Ammon's horn (tissue), 1 donor: ENCODE measurements around the gene KCTD17.
A peak's percentile ranks its signal among the peaks of the same experiment; 100 is the strongest.
"Not testable (repeated sequence)": the region's sequence is repeated elsewhere in the genome, so short reads cannot be mapped to it uniquely, and the experiment has no call there.

Experiments
- DNase-seq: peaks from one replicate; pipeline ENCODE4 v3.0.0-alpha.2; 2016; ENCODE audit warnings: low spot score

Gene KCTD17

DNA sequence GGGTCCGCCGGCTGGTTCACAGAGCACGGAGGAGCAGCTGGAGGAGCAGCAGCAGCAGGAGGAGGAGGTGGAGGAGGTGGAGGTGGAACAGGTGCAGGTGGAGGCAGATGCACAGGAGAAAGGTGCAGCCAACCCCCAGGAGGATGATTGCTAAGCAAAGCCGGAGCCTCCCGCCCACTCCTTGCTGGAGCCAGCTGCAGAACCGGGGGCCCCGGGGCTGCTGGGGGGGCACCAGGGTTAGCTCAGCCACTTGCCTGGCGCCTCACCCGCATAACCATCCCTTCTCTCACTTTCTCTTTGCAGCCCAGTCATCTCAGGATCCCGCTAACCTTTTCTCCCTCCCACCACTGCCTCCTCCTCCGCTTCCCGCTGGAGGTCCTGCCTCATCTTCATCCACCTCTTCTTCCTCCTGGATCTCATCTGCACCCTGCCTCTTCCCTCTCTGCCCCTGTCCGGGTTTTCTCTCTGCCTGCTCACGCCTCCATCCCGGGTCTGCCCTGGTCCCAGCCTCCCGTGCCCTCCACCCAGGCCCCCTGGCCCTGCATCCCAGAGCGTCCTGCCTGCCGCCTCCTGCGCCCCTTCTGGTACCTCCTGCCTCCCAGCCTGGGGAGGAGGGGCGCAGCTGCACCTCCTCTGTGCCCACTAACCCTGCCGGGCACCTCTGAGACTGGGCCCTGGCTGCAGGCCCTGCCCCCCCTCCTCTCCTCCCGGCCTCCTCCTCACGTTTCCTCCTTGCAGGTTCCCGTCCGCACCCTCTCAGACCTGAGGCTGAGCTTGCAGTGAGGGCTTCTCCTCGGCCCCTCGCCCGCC, 9.5 kb downstream of the KCTD17 start:
- no peak for DNase-seq

DNA sequence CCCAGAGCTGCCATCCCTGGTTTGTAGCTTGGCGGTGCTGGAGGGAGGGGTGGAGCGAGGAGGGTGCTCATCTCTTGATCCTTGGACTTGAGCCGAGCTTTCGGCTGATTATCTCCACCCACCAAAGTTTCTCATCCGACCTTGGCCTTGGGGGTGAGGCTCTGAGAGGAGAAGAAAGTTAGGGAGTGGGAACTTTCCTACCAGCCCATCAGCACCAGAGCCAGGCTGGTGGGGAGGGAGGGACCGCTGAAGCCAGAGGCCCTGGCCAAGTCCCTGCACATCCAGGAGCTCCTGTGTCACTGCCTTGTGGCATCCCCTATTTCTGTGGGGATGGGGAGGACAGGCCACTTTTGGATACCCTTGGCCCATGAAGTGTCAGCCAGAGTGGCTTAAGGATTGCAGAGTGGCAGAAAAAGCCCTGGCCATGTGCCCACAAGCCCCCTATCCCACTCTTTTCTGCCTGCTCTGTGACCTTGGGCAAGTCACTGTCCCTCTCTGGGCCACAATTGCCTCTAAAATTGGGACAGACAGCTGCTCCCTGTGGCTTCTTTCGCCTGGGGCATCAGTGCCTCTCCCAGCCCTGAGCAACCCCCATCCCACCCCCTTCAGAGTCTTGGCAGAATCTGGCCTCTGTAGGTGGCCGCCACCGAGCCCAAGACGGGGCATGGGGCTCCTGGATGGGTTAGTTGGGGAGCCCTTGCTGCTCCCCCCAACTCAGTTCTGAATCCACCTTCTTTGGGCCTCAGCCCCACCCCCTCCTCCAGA, 10.3 kb downstream of the KCTD17 start:
- no peak for DNase-seq

DNA sequence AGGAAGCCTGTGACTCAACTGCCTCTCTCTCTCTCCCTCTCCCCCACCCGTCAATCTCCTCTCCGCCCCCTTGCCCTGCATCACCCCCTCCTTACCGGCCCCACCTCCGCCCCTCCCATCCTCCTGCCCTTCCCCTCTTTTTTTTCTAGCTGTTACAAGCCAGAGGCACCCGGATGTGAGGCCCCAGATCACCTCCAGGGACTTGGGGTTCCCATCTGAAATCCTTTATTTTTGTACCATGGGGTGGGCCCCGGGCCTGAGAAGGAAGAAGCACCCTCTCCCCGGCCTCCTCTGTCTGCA, 10.8 kb downstream of the KCTD17 start:
- no peak for DNase-seq

DNA sequence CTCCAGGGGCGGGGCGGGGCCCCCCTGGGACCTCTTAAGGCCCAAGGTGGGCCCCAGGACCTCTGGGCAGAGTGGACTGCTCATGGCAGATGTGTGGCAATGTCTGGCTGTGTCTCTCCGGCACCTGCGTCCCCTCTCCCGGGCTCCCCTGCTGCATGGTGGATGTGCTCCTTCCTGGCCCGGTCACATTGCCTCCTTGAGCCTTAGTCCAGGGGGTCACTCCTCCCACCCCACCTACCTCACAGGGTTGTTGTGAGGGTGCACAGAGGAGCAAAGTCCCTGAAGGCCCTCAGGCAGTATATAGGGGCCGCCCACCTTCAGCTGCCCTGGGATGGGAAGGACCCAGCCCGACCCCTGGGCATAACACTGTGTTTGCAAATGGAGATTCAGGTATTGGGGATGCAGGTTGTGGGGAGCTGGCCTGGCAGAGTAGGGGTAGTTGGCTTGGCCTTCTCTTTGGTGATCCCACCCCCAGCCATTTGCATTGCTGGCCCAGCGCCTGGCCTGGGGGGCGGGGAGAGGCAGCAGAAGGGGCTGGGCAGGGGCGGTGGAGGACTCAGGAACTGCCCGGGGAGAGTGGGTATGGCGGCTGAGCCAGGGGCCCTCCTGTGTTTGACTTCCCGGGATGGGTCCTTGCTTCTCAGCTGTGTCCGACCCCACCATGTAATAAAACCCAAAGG, 11.3 kb downstream of the KCTD17 start:
- no peak for DNase-seq

GRCh38 chr22:37063431-37064420, 12.2 kb downstream of the KCTD17 start:
- no peak for DNase-seq

- DNase-seq, result no peak
Observed at GRCh38 chr22:37064553-37064952, 13.0 kb downstream of the KCTD17 start.

- no peak for DNase-seq
Observed at GRCh38 chr22:37065180-37065579, 13.6 kb downstream of the KCTD17 start.

- no peak for DNase-seq
Observed at GRCh38 chr22:37065961-37066360, 14.4 kb downstream of the KCTD17 start.

- DNase-seq, result no peak
Observed at GRCh38 chr22:37067428-37067827, 15.9 kb downstream of the KCTD17 start.

GRCh38 chr22:37068859-37069258, 17.3 kb downstream of the KCTD17 start:
- DNase-seq, result no peak

DNA sequence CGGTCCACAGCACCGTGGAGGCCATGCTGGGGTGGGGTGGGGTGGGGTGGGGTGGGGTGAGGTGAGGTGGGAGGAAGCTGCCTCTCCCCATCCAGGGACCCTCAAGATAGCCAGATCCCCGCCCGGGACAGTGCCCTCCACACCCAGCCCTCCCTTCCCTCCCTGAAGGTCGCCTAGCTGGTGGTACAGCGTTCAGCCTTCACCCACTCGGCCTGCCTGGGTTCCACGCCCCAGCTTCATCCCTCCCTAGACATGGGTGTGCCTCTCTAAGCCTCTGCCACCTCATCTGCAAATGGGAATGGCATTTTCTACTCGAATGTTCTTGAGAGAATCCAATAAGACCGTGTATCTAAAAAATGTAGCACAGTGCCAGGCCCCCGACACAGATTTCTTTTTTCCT, 17.8 kb downstream of the KCTD17 start:
- DNase-seq, result no peak

- no peak for DNase-seq
Observed at GRCh38 chr22:37069719-37070118, 18.2 kb downstream of the KCTD17 start.

GRCh38 chr22:37070334-37070733, 18.8 kb downstream of the KCTD17 start:
- no peak for DNase-seq

DNA sequence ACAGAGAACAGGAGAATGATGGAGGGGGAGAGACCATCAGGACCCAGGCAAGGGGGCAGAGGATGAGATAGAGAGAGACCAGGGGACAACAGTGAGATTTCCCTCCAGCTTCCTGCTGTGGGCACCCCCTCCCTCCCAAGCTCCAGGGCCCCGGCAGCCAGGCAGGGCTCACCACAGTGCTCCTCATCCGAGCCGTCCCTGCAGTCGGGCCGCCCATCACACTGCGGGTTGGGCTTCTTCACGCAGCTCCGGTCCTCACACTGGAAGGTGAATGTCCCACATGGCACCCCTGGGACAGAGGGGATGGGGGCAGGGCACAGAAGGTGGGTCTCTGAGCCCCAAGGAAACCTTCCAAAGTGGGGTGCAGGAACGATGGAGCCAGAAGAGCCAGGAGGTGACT, 19.2 kb downstream of the KCTD17 start:
- no peak for DNase-seq

DNA sequence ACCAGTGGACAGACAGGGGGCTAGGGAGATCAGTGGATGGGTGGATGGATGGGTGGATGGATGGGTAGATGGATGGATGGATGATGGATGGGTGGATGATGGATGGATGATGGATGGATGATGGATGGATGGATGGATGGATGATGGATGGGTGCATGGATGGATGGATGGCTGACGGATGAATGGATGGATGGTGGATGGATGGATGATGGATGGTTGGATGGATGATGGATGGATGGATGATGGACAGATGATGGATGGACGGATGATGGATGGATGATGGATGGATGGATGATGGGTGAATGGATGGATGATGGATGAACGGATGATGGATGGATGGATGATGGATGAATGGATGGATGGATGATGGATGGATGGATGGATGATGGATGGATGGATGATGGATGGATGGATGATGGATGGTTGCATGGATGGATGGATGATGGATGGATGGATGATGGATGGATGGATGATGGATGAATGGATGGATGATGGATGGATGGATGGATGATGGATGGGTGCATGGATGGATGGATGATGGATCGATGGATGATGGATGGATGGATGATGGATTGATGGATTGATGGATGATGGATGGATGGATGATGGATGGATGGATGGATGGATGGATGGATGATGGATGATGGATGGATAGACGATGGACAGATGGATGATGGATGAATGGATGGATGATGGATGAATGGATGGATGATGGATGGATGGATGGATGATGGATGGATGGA, 20.5 kb downstream of the KCTD17 start:
- DNase-seq, result not testable (repeated sequence)

GRCh38 chr22:37072673-37073072, 21.1 kb downstream of the KCTD17 start:
- no peak for DNase-seq

- DNase-seq, result no peak
Observed at GRCh38 chr22:37074537-37074936, 23.0 kb downstream of the KCTD17 start.

DNA sequence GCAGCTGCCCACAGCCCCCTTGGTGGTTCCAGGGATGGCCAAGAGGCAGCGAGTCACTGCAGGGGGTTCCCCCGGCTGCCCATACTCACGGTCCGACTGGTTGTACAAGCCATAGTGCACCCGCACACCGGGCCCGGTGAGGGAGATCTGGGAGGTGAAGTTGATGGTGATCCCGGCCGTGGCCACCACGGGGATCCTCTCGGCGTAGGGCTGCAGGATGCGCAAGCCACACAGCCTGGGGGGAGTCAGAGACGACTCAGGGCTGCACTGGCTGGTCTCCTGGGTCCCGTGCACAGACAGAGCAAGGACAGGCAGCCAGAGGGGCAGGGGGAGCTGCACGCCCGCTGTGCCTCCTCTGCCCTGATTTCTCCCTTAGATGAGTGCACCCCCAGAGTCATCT, 23.5 kb downstream of the KCTD17 start:
- no peak for DNase-seq

GRCh38 chr22:37075822-37076433, 24.4 kb downstream of the KCTD17 start:
- no peak for DNase-seq

- peak; percentile 42 for DNase-seq
Observed at GRCh38 chr22:37077802-37078448, 26.4 kb downstream of the KCTD17 start.
